Measurements from ENCODE around the gene DIPK1B. TPM values are rescaled to one million over a fixed set of nuclear protein-coding genes. Genes with fewer than 3 reads are reported as not detected.

DIPK1B gene
- polyA plus RNA-seq, 1 of the 3 experiments (the other 2 are of a cell fraction) = 24.5 TPM

DNA sequence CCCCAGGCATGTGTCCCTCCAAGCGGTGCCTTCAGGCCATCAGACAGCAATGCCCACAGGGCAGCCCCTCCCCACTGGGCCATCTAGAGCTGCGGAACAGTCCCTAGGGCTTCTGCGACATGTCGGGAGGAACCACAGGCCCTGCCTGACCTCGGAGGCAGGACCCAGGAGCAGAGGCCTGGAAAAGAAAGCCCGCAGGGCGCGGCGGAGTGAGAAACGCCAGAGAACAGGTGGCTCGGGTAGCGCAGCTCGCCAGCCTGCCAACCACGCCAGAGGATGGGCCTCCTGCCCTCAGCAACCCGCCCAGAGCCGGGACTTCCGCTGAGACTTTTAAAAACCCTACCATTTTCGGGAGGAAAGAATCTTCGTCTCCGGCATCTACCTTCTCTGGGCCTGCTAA, 45.0 kb downstream of the DIPK1B start:
- H4K20me1 ChIP-seq (ENCODE audit: insufficient read depth) = no peaks in the 10 kb centered on the region
- H3K79me2 ChIP-seq (ENCODE audit: insufficient read depth) = no peaks in the 10 kb centered on the region
- no peaks in the 10 kb centered on the region for H3K36me3 ChIP-seq (replicated peaks in 1 of 2; ENCODE audit: control insufficient read depth in 1 of 2, insufficient read depth in 2 of 2, low read length in 1 of 2)
- peaks cover 0 to 8% of the 10 kb centered on the region in 2 experiments; a peak in 1 of 4 replicates for H3K4me1 ChIP-seq (ENCODE audit: control insufficient read depth in 1 of 2, insufficient read depth in 2 of 2, low read depth in 1 of 2, low read length in 1 of 2)
- ChIA-PET POLR2A (no interaction called here), CTCF (interaction anchor here (0.9 to 4.8 kb wide), 15 partner anchors 11 to 219 kb away, joined by 3 to 53 read pairs (median 7); partner anchors contain the start of genes AJM1 and DIPK1B)
- peaks cover 3% of the 10 kb centered on the region for H3F3A ChIP-seq (replicated peaks; ENCODE audit: insufficient read depth)
- no peak overlapping the region for H3K4me3 ChIP-seq (ENCODE audit: low read depth in 2 of 2, low read length in 1 of 2)
- H3K9me2 ChIP-seq = no peaks in the 10 kb centered on the region
- TF ChIP-seq EP300 (IDR thresholded peaks at IDR 0.05; ENCODE audit: borderline replicate concordance in 1 of 2, low read depth in 1 of 2, low read length in 1 of 2) = no peak
- TF ChIP-seq, protein P1, sequence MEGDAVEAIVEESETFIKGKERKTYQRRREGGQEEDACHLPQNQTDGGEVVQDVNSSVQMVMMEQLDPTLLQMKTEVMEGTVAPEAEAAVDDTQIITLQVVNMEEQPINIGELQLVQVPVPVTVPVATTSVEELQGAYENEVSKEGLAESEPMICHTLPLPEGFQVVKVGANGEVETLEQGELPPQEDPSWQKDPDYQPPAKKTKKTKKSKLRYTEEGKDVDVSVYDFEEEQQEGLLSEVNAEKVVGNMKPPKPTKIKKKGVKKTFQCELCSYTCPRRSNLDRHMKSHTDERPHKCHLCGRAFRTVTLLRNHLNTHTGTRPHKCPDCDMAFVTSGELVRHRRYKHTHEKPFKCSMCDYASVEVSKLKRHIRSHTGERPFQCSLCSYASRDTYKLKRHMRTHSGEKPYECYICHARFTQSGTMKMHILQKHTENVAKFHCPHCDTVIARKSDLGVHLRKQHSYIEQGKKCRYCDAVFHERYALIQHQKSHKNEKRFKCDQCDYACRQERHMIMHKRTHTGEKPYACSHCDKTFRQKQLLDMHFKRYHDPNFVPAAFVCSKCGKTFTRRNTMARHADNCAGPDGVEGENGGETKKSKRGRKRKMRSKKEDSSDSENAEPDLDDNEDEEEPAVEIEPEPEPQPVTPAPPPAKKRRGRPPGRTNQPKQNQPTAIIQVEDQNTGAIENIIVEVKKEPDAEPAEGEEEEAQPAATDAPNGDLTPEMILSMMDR (IDR thresholded peaks at IDR 0.05) = no peak
- TF ChIP-seq GABPA (IDR thresholded peaks at IDR 0.05; ENCODE audit: low read depth) = no peak
- TF ChIP-seq, protein P2, sequence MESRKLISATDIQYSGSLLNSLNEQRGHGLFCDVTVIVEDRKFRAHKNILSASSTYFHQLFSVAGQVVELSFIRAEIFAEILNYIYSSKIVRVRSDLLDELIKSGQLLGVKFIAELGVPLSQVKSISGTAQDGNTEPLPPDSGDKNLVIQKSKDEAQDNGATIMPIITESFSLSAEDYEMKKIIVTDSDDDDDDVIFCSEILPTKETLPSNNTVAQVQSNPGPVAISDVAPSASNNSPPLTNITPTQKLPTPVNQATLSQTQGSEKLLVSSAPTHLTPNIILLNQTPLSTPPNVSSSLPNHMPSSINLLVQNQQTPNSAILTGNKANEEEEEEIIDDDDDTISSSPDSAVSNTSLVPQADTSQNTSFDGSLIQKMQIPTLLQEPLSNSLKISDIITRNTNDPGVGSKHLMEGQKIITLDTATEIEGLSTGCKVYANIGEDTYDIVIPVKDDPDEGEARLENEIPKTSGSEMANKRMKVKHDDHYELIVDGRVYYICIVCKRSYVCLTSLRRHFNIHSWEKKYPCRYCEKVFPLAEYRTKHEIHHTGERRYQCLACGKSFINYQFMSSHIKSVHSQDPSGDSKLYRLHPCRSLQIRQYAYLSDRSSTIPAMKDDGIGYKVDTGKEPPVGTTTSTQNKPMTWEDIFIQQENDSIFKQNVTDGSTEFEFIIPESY (IDR thresholded peaks at IDR 0.05; ENCODE audit: borderline replicate concordance, low read depth) = no peak
- no peak for TF ChIP-seq FOXM1 (IDR thresholded peaks at IDR 0.05; ENCODE audit: low read depth)
- no peak for TF ChIP-seq TAF1 (IDR thresholded peaks at IDR 0.05; ENCODE audit: borderline replicate concordance, low read depth, low read length)
- no peak for TF ChIP-seq POLR2AphosphoS5 (IDR thresholded peaks at IDR 0.05; ENCODE audit: low read depth, low read length)
- no peak for TF ChIP-seq ELF1 (IDR thresholded peaks at IDR 0.05)
- no peak for TF ChIP-seq JUND (IDR thresholded peaks at IDR 0.05)
- TF ChIP-seq GATA2 (CRISPR knock-in tag; IDR thresholded peaks at IDR 0.05) = no peak
- no peak for TF ChIP-seq FOSL2 (IDR thresholded peaks at IDR 0.05; ENCODE audit: borderline replicate concordance, low read depth)
- TF ChIP-seq, protein P3, sequence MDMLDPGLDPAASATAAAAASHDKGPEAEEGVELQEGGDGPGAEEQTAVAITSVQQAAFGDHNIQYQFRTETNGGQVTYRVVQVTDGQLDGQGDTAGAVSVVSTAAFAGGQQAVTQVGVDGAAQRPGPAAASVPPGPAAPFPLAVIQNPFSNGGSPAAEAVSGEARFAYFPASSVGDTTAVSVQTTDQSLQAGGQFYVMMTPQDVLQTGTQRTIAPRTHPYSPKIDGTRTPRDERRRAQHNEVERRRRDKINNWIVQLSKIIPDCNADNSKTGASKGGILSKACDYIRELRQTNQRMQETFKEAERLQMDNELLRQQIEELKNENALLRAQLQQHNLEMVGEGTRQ (IDR thresholded peaks at IDR 0.05; ENCODE audit: borderline replicate concordance, low read depth, low read length) = no peak
- TF ChIP-seq RAD21 (IDR thresholded peaks at IDR 0.05; ENCODE audit: low read length) = no peak
- no peak for TF ChIP-seq CHD2 (IDR thresholded peaks at IDR 0.05; ENCODE audit: low read length, partially characterized antibody)
- TF ChIP-seq EZH2phosphoT487 (IDR thresholded peaks at IDR 0.05; ENCODE audit: borderline replicate concordance, low read depth) = no peak
- TF ChIP-seq TEAD4 (IDR thresholded peaks at IDR 0.05; ENCODE audit: borderline replicate concordance, insufficient read depth) = no peak
- no peak overlapping the region for H3K27ac ChIP-seq (ENCODE audit: low read depth in 2 of 2, low read length in 1 of 2)
- no peaks in the 10 kb centered on the region for H3K9me3 ChIP-seq
- no peak overlapping the region for H3K4me2 ChIP-seq
- H3K9ac ChIP-seq = no peak overlapping the region
- no peak for DNase-seq
- no peaks in the 10 kb centered on the region for H3K27me3 ChIP-seq (ENCODE audit: insufficient read depth)
- WGBS (ENCODE audit: low lambda C conversion rate) = 84% methylated on average over 16 of the region's 20 CpGs
- H2AFZ ChIP-seq (ENCODE audit: low read depth) = no peak overlapping the region

Data from SK-N-SH (cell line).